ENCODE data around the gene AGBL4.

DNA sequence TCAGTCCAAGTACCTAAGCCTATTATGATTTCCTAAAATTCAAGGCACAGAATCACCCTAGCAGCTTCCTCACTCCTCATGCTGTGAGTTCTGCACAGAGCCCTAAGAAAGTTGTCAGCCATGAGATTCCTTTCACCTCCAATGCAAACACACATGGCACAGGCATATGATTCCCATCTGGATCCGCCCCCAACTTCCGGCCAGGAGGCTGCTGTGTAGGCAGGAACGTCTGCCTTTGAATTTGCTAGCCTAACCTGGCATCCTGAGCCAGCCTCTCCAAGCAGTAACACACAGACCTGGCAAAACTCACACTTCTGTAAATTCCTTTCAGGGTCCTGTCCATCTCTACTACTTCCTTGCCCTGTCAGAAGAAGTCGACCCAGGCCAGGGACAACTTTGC lies 726.0 kb downstream of the AGBL4 start:
- TF ChIP-seq POLR2A (IDR thresholded peaks at IDR 0.05) (no peak), CTCF (IDR thresholded peaks at IDR 0.05 in 4 of 5, conservative IDR thresholded peaks at IDR 0.05 in 1 of 5) (no peak)
